ENCODE data around the gene ETF1. TPM values are rescaled to one million over a fixed set of nuclear protein-coding genes. Genes with fewer than 3 reads are reported as not detected.

ETF1 gene
- 128 and 140 TPM in 2 replicates for total RNA-seq (2014; rRNA removed; shearing (Covaris generic))

GRCh38 chr5:138542956-138543729, at the start of gene ETF1:
Gene ETF1 (minus strand): TSS chr5:138543236. CDS start chr5:138542918, 318 bp downstream.
- Histone ChIP-seq H3K27ac (peak within 1 kb of the TSS; percentile 81), H3K9me3 (replicated peaks) (no peaks in the 10 kb centered on the region), H3K27me3 (no peaks in the 10 kb centered on the region), H3K4me3 (peak within 1 kb of the TSS; percentile 76), H3K4me1 (0 out of 2 replicates have a peak, but pooled peaks cover 6% of the 10 kb centered on the region), H3K36me3 (peaks cover 32% of the 10 kb centered on the region)
- DNase-seq = peak; percentile 99

DNA sequence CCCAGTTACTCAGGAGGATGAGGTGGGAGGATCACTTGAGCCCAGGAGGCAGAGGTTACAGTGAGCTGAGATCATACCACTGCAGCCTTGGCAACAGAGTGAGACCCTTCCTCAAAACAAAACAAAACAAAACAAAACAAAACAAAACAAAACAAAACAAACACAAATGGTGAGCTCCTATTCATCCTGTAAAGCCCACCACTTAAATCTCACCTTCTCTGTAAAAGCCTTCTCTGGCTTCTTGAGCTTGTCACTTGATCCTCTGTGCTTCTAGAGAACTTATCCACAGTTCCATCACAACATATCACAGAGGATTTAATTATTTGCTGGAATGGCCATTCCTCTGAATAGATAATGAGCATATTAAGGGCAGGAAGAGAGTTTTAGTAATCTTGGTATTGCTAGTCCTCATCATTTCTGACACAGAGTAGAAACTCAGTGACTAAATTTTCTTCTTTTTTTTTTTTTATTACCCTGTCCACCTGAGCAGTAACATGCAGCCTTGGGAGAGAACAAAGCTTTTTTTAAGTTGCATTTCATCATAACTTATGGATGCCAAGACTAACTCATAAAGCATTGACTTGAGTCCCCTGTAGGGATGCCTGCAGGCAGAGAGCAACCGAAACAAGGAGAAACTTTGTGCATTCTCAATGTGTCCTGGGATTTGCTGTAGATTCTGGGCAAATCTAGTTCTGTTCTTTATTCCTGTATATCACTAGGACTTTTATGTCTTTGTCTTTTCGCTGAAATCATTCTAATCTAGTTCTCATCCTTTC, 45.2 kb upstream of the ETF1 start:
- no peak overlapping the region for H3K4me3 ChIP-seq
- no peaks in the 10 kb centered on the region for H3K4me1 ChIP-seq
- no peak for DNase-seq
- H3K27me3 ChIP-seq = no peaks in the 10 kb centered on the region
- no peaks in the 10 kb centered on the region for H3K9me3 ChIP-seq (replicated peaks)
- H3K27ac ChIP-seq = no peak overlapping the region
- H3K36me3 ChIP-seq = no peaks in the 10 kb centered on the region

DNA sequence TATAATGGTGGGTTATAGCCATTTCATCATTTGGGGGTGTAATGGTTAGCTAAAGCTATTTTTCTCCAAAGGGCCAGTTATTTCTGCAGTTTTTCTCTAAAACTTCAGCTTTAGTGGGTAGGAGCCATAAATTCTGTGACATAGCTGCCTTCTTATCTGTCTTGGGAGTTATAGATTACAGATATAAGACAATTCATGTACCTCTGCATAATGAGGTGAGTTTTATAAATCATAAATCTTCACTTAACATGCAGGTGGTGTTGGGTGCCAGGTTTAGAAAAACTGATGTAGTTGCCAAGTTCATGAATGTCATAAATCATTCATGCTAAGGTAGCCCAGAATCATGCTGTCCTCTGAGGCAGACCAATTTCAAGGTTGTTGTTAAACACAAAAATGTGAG, 42.1 kb upstream of the ETF1 start:
- H3K27ac ChIP-seq = no peak overlapping the region
- no peaks in the 10 kb centered on the region for H3K9me3 ChIP-seq (replicated peaks)
- no peak for DNase-seq
- H3K36me3 ChIP-seq = no peaks in the 10 kb centered on the region
- no peak overlapping the region for H3K4me3 ChIP-seq
- no peaks in the 10 kb centered on the region for H3K27me3 ChIP-seq
- H3K4me1 ChIP-seq = no peaks in the 10 kb centered on the region

DNA sequence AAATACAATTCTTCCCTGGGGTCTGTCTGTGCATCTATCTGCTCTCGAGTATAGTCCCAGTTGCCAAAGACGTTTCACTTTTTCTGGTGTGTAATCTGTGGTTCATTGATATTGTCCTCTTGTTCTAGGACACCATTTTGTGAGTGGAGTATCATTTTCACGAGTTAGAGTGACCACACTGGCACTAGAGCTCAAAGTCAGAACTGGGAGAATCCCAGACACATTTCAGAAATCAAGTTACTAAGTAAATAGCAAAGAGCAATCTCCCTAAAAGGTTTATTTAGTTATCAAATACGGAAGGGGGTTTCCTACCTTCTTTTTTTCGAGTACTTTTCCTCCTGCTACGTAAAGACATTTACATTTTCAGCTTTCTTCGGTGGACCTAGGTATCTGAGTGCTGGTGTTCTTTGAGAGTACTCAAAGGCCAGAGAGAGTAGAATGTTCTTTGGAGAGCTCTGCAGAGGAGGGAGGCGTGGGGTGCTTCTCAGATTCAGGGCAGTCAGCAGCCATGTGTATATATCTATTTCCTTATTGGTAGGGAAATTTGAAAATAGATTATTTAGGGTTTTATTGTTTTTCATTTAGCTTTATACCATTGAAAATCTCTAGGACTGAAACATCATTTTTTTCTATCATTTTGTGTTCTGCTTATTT, 41.1 kb upstream of the ETF1 start:
- Histone ChIP-seq H3K36me3 (no peaks in the 10 kb centered on the region), H3K9me3 (replicated peaks) (no peaks in the 10 kb centered on the region), H3K27me3 (no peaks in the 10 kb centered on the region), H3K4me3 (no peak overlapping the region), H3K4me1 (no peaks in the 10 kb centered on the region), H3K27ac (no peak overlapping the region)
- DNase-seq = no peak

- H3K27me3 ChIP-seq = no peaks in the 10 kb centered on the region
- H3K27ac ChIP-seq = no peak overlapping the region
- no peak overlapping the region for H3K4me3 ChIP-seq
- H3K36me3 ChIP-seq = no peaks in the 10 kb centered on the region
- no peaks in the 10 kb centered on the region for H3K9me3 ChIP-seq (replicated peaks)
- DNase-seq = no peak
- H3K4me1 ChIP-seq = no peaks in the 10 kb centered on the region
Observed at GRCh38 chr5:138582959-138583358, 39.9 kb upstream of the ETF1 start.

DNA sequence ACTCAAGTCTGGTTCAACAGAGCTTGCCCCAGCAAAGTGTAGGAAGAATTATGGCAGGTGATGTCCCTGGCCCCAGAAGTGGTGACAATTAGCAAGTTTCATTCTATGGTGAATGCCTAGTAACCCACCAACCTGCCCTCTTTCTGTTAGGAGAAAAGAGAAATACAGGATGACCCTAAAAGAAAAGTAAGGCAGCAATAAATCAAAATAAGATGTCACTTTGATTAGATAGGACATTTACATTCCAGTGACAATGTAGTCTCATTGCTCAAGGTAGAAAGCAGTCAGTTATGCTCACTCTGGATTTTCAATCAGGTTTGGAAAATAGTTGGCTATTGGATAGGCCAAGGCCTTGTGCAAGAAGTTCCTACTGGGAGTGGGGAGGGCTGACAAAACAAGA, 37.7 kb upstream of the ETF1 start:
- no peaks in the 10 kb centered on the region for H3K9me3 ChIP-seq (replicated peaks)
- H3K27ac ChIP-seq = no peak overlapping the region
- no peak overlapping the region for H3K4me3 ChIP-seq
- H3K4me1 ChIP-seq = peaks cover 3% of the 10 kb centered on the region; the same call in 1 of the 2 replicates
- DNase-seq = no peak
- no peaks in the 10 kb centered on the region for H3K27me3 ChIP-seq
- no peaks in the 10 kb centered on the region for H3K36me3 ChIP-seq

GRCh38 chr5:138580001-138580400, 37.0 kb upstream of the ETF1 start:
- no peaks in the 10 kb centered on the region for H3K27me3 ChIP-seq
- H3K27ac ChIP-seq = no peak overlapping the region
- no peak overlapping the region for H3K4me3 ChIP-seq
- H3K36me3 ChIP-seq = peaks cover 1% of the 10 kb centered on the region; the same call in 1 of the 2 replicates
- H3K9me3 ChIP-seq (replicated peaks) = no peaks in the 10 kb centered on the region
- H3K4me1 ChIP-seq = peaks cover 3% of the 10 kb centered on the region; the same call in 1 of the 2 replicates
- no peak for DNase-seq

GRCh38 chr5:138579517-138579863, 36.5 kb upstream of the ETF1 start:
- H3K36me3 ChIP-seq = peaks cover 4% of the 10 kb centered on the region; the same call in 1 of the 2 replicates
- no peaks in the 10 kb centered on the region for H3K9me3 ChIP-seq (replicated peaks)
- H3K4me3 ChIP-seq = no peak overlapping the region
- H3K27ac ChIP-seq = no peak overlapping the region
- no peaks in the 10 kb centered on the region for H3K27me3 ChIP-seq
- DNase-seq = no peak
- peaks cover 3% of the 10 kb centered on the region; the same call in 1 of the 2 replicates for H3K4me1 ChIP-seq

DNA sequence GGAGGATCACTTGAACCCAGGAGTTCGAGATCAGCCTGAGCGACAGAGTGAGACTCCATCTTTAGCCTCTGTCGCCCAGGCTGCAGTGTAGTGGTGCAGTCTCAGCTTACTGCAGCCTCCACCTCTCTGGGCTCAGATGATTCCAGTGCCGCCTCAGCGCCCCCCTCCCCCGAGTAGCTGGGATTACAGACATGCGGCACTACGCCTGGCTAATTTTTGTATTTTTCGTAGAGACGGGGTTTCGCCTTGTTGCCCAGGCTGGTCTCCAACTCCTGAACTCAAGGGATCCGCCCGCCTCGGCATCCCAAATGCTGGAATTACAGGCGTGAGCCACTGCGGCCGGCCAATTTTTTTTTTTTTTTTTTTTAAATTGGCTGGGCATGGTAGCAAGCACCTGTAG, 34.4 kb upstream of the ETF1 start:
- Histone ChIP-seq H3K4me1 (peaks cover 3% of the 10 kb centered on the region; the same call in 1 of the 2 replicates), H3K36me3 (peaks cover 23% of the 10 kb centered on the region), H3K27me3 (no peaks in the 10 kb centered on the region), H3K27ac (no peak overlapping the region), H3K9me3 (replicated peaks) (no peaks in the 10 kb centered on the region), H3K4me3 (no peak overlapping the region)
- no peak for DNase-seq

DNA sequence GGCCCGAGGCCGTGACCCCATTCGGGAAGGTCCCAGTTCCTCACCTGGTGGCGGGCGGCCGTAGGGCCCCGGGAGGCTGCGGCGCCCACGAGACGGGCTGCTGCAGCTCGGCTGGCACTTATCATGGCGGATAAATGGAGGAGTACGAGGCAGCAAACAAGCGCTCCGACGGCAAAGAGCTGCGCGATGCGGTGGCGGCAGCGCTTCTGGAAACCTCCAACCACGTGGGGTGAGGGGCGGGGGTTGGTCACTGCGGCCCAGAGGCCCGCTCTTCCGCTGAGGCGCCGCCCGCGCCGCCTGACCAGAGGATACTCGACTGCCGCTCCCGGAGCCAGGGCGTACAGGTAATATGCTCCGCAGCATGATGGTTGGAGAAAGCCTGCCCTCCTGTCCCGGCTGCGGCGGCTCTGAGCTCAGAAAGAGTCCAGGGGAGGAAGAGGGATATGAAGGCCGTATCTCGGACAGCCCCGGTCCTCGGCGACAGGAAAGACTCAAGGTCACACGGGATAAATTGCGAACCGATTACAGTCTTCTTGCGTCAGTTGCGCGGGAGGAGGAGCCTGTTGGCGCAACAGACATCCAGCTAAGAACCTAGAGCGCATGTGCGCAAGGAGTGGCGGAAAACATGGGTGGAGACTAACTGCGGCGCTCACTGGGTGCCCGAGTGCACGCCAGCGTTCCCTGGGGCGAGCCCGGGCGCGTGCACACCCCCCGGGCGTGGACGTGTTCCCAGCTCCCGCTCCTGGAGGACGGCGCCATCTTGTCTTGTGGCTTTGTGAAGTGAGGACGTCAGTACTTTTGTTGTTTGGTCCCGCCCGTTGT, 32.4 kb upstream of the ETF1 start, which contains the start of gene HSPA9:
TSS of gene HSPA9 (minus strand) at position 208 of the 822 bp plus-strand sequence. CDS start at position 125, 83 bp downstream.
- DNase-seq = peak; percentile 99 to 100
- Histone ChIP-seq H3K9me3 (replicated peaks) (no peaks in the 10 kb centered on the region), H3K36me3 (peaks cover 44% of the 10 kb centered on the region)

GRCh38 chr5:138574744-138575193, 31.7 kb upstream of the ETF1 start:
- peaks cover 50% of the 10 kb centered on the region for H3K36me3 ChIP-seq
- peak overlapping the region; percentile 96 for H3K4me3 ChIP-seq
- DNase-seq = no peak
- H3K4me1 ChIP-seq = peaks cover 3% of the 10 kb centered on the region; the same call in 1 of the 2 replicates
- H3K9me3 ChIP-seq (replicated peaks) = no peaks in the 10 kb centered on the region
- no peaks in the 10 kb centered on the region for H3K27me3 ChIP-seq
- H3K27ac ChIP-seq = peak overlapping the region; percentile 100

More for the DNA sequence above, 32.4 kb upstream of the ETF1 start, which contains the start of gene HSPA9:
- peak within 1 kb of the TSS; percentile 100 for H3K27ac ChIP-seq
- peaks cover 3% of the 10 kb centered on the region; the same call in 1 of the 2 replicates for H3K4me1 ChIP-seq
- peak within 1 kb of the TSS; percentile 96 for H3K4me3 ChIP-seq
- no peaks in the 10 kb centered on the region for H3K27me3 ChIP-seq

DNA sequence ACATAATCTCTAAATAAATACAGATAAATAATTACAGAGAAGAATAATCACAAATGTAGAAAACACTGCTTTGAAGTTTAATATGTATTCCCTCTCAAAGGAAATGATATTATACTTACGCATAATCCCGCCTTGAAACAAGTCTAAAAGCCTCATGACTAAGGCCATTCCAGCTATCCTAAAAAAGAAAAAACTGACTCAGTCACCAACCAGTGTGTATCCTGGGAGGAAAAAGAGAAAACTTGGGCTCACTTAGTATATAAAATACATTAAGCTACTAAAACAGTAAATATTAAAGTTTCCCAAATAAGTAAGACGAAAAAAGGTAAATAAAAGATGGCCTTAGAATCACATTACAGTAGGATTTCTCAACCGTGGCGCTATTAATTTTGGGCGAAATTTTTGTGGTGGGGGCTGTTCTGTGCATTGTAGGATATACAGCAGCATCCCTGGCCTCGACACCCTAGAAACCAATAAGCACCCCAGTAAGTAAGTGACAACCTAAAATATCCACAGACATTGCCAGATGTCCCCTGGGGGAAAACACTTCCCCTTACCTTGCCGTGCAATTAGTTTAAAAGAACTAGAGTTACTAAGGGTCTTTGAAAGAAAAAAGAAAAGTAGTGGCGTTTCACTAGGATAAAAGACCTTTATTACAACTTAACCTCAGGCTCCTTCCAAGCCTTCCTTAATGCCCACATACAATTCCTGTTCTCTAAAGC, 31.1 kb upstream of the ETF1 start:
- H3K4me3 ChIP-seq = peak overlapping the region; percentile 96
- H3K27me3 ChIP-seq = no peaks in the 10 kb centered on the region
- H3K27ac ChIP-seq = peak overlapping the region; percentile 100
- H3K36me3 ChIP-seq = peaks cover 57% of the 10 kb centered on the region
- H3K9me3 ChIP-seq (replicated peaks) = no peaks in the 10 kb centered on the region
- H3K4me1 ChIP-seq = peaks cover 3% of the 10 kb centered on the region; the same call in 1 of the 2 replicates
- no peak for DNase-seq

DNA sequence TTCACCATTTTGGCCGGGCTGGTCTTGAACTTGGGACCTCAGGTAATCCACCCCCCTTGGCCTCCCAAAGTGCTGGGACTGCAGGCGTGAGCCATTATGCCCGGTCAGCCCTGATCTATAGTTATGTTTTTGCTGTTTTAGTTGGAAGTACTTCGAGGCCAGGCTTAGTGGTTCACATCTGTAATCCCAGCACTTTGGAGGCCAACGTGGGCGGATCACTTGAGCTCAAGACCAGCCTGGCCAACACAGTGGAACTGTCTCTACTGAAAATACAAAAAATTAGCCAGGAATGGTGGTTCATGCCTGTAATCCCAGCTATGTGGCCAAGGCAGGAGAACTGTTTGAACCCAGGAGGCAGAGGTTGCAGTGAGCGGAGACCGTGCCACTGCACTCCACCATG, 30.2 kb upstream of the ETF1 start:
- peaks cover 3% of the 10 kb centered on the region; the same call in 1 of the 2 replicates for H3K4me1 ChIP-seq
- no peak overlapping the region for H3K27ac ChIP-seq

More for the DNA sequence above, 30.2 kb upstream of the ETF1 start:
- H3K36me3 ChIP-seq = peaks cover 66% of the 10 kb centered on the region
- no peak for DNase-seq
- H3K27me3 ChIP-seq = no peaks in the 10 kb centered on the region
- H3K4me3 ChIP-seq = no peak overlapping the region
- H3K9me3 ChIP-seq (replicated peaks) = no peaks in the 10 kb centered on the region
